Smooth muscle cell (in vitro differentiated cells): ENCODE results near the gene CDKN2C. TPM values are rescaled to one million over a fixed set of nuclear protein-coding genes. Genes with fewer than 3 reads are reported as not detected.
"Not testable (repeated sequence)": the region's sequence is repeated elsewhere in the genome, so short reads cannot be mapped to it uniquely, and the experiment has no call there.

Experiments used
- DNase-seq: peaks from one replicate; lab custom pipeline; 2025; ENCODE audit not compliant: unreplicated experiment; lab: John Stamatoyannopoulos, UW
- H2AFZ ChIP-seq: fragments of 200-600 bp; sonication (generic); 2 replicates; pipeline ENCODE4 v1.6.0; 2016; ENCODE audit warnings: antibody characterized with exemption, low read depth, mild to moderate bottlenecking
- H3F3A ChIP-seq: fragments of 200-600 bp; sonication (generic); 2 replicates; pipeline ENCODE4 v1.6.0; 2017; ENCODE audit warnings: antibody characterized with exemption, low read depth
- H3K27ac ChIP-seq: fragments of 200-600 bp; sonication (generic); 2 replicates; pipeline ENCODE4 v1.5.1; 2016; ENCODE audit warnings: low read depth, mild to moderate bottlenecking
- H3K27me3 ChIP-seq: fragments of 200-600 bp; sonication (generic); 2 replicates; pipeline ENCODE4 v1.6.1; 2016; ENCODE audit warnings: low read depth, mild to moderate bottlenecking
- H3K36me3 ChIP-seq: fragments of 200-600 bp; sonication (generic); 2 replicates; pipeline ENCODE4 v1.5.1; 2016; ENCODE audit warnings: low read depth
- H3K4me1 ChIP-seq: fragments of 200-600 bp; sonication (generic); 2 replicates; pipeline ENCODE4 v1.5.1; 2016; ENCODE audit warnings: low read depth
- H3K4me2 ChIP-seq: fragments of 200-600 bp; sonication (generic); 2 replicates; pipeline ENCODE4 v1.6.0; 2016; ENCODE audit warnings: mild to moderate bottlenecking
- H3K4me3 ChIP-seq: fragments of 200-600 bp; sonication (generic); 2 replicates; pipeline ENCODE4 v1.5.1; 2016; ENCODE audit warnings: mild to moderate bottlenecking
- H3K79me2 ChIP-seq: fragments of 200-600 bp; sonication (generic); 2 replicates; pipeline ENCODE4 v1.6.0; 2016; ENCODE audit warnings: low read depth, mild to moderate bottlenecking
- H3K9ac ChIP-seq: fragments of 200-600 bp; sonication (generic); 2 replicates; pipeline ENCODE4 v1.6.0; 2016; ENCODE audit warnings: low read depth
- H3K9me3 ChIP-seq: fragments of 200-600 bp; sonication (generic); replicated peaks from 2 replicates; pipeline ENCODE4 v1.5.1; 2016; ENCODE audit warnings: low read depth
- H4K20me1 ChIP-seq: fragments of 200-600 bp; sonication (generic); 2 replicates; pipeline ENCODE4 v1.6.0; 2016; ENCODE audit warnings: low read depth
- CTCF ChIP-seq: fragments of 200-600 bp; sonication (generic); IDR thresholded peaks from 2 replicates; pipeline ENCODE4 v1.5.1; 2017; ENCODE audit warnings: borderline replicate concordance, mild to moderate bottlenecking, antibody characterized with exemption; ENCODE audit not compliant: insufficient read depth, poor library complexity, severe bottlenecking
- WGBS: methylation state at CpG from one replicate; pipeline ENCODE4 v1.1.7; 2016; ENCODE audit warnings: low lambda C conversion rate; 5-methylcytosine and 5-hydroxymethylcytosine counted together
- polyA plus RNA-seq: library from polyadenylated mRNA; unstranded; fragments of >200 nt; fragmentation: Nextera tagmentation; extraction: Ambion mirVana; gene quantifications from 2 replicates; pipeline ENCODE4 v1.2.1, GENCODE V29; 2016
- total RNA-seq: library from RNA; depleted of rRNA; stranded (reverse); fragments of >200 nt; gene quantifications from 2 replicates; pipeline ENCODE4 v1.2.3, GENCODE V29; 2014

CDKN2C gene
- total and polyA plus RNA-seq, 2 experiments from 2014 or later: 1.3 to 3.2 TPM

- no peak overlapping the region for H3K27ac ChIP-seq
- no peaks in the 10 kb centered on the region for H3K9me3 ChIP-seq
- H3K4me3 ChIP-seq: no peak overlapping the region
- 47% methylated on average over 2 of the region's 2 CpGs for WGBS
- H3K4me2 ChIP-seq: no peak overlapping the region
- no peaks in the 10 kb centered on the region for H3K36me3 ChIP-seq
- no peaks in the 10 kb centered on the region for H3K4me1 ChIP-seq
- H3F3A ChIP-seq: no peaks in the 10 kb centered on the region
- H2AFZ ChIP-seq: no peak overlapping the region
- H3K27me3 ChIP-seq: no peaks in the 10 kb centered on the region
- no peak overlapping the region for H3K9ac ChIP-seq
- DNase-seq: no peak
- H4K20me1 ChIP-seq: peaks cover 65% of the 10 kb centered on the region
- TF ChIP-seq CTCF: peak; percentile 60
- peaks cover 34% of the 10 kb centered on the region for H3K79me2 ChIP-seq
Measured at GRCh38 chr1:50929376-50929958, 40.6 kb upstream of the CDKN2C start.

- no peak overlapping the region for H3K4me3 ChIP-seq
- no peaks in the 10 kb centered on the region for H3F3A ChIP-seq
- DNase-seq: no peak
- H3K9ac ChIP-seq: no peak overlapping the region
- TF ChIP-seq CTCF: no peak
- no peak overlapping the region for H3K4me2 ChIP-seq
- no peak overlapping the region for H3K27ac ChIP-seq
- no peaks in the 10 kb centered on the region for H3K9me3 ChIP-seq
- no peak overlapping the region for H2AFZ ChIP-seq
- peaks cover 34% of the 10 kb centered on the region for H3K79me2 ChIP-seq
- no peaks in the 10 kb centered on the region for H3K36me3 ChIP-seq
- no peaks in the 10 kb centered on the region for H3K4me1 ChIP-seq
- H4K20me1 ChIP-seq: peaks cover 72% of the 10 kb centered on the region
- no peaks in the 10 kb centered on the region for H3K27me3 ChIP-seq
Measured at GRCh38 chr1:50930193-50930592, 39.9 kb upstream of the CDKN2C start.

DNA sequence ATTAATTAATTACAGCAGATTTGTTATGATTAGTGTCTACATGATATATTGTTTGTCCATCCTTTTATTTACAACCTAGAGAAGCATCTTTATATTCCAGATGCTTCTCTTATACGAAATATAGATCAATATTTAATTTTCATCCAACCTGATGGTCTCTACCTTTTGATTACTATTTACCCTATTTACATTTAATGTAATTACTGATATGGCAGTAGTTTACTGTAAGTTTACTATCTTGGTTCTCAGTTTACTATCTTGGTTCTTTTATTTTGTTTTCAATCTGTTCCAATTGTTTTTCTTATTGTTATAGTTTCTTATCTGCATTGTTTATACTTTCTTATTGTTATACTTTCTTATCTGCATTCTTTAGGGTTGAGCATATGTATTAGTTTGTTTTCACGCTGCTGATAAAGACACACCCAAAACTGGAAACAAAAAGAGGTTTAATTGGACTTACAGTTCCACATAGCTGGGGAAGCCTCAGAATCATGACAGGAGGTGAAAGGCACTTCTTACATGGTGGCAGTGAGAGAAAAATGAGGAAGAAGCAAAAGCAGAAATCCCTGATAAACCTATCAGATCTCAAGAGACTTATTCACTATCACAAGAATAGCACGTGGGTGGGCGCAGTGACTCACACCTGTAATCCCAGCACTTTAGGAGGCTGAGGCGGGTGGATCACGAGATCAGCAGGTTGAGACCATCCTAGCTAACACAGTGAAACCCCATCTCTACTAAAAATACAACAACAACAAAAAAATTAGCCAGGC is 38.9 kb upstream of the CDKN2C start:
- no peak overlapping the region for H3K27ac ChIP-seq
- no peaks in the 10 kb centered on the region for H3F3A ChIP-seq
- no peaks in the 10 kb centered on the region for H3K4me1 ChIP-seq
- no peak for TF ChIP-seq CTCF
- WGBS: 85% methylated on average over 6 of the region's 6 CpGs
- no peak overlapping the region for H2AFZ ChIP-seq
- peaks cover 81% of the 10 kb centered on the region for H4K20me1 ChIP-seq
- no peak for DNase-seq
- no peak overlapping the region for H3K4me3 ChIP-seq
- peaks cover 38% of the 10 kb centered on the region for H3K79me2 ChIP-seq
- H3K9me3 ChIP-seq: no peaks in the 10 kb centered on the region
- H3K36me3 ChIP-seq: no peaks in the 10 kb centered on the region
- H3K4me2 ChIP-seq: no peak overlapping the region
- no peaks in the 10 kb centered on the region for H3K27me3 ChIP-seq
- no peak overlapping the region for H3K9ac ChIP-seq

- H3F3A ChIP-seq, H3K4me2 ChIP-seq, H3K36me3 ChIP-seq, DNase-seq, H3K27ac ChIP-seq, H3K9me3 ChIP-seq, H2AFZ ChIP-seq, H3K27me3 ChIP-seq, H3K9ac ChIP-seq, H3K4me1 ChIP-seq, H3K4me3 ChIP-seq: not testable (repeated sequence)
- peaks cover 85% of the 10 kb centered on the region for H4K20me1 ChIP-seq
- WGBS: 95% methylated on average over 4 of the region's 4 CpGs
- H3K79me2 ChIP-seq: peaks cover 40% of the 10 kb centered on the region
Measured at GRCh38 chr1:50932043-50932442, 38.0 kb upstream of the CDKN2C start.

GRCh38 chr1:50933770-50934169 is 36.3 kb upstream of the CDKN2C start:
- not testable (repeated sequence) for H3K4me2 ChIP-seq, H3F3A ChIP-seq, DNase-seq, H2AFZ ChIP-seq, H3K9me3 ChIP-seq, H3K36me3 ChIP-seq, H3K27ac ChIP-seq, H3K27me3 ChIP-seq, H3K4me3 ChIP-seq, H3K4me1 ChIP-seq, H3K9ac ChIP-seq
- peaks cover 91% of the 10 kb centered on the region for H4K20me1 ChIP-seq
- 93% methylated on average over 3 of the region's 3 CpGs for WGBS
- peaks cover 44% of the 10 kb centered on the region for H3K79me2 ChIP-seq
